Astrocyte (in vitro differentiated cells and primary cell): ENCODE results near the gene ECI1.

Experiments used
- EZH2 ChIP-seq: IDR thresholded peaks from 2 replicates; pipeline ENCODE4 v1.6.1; 2012; ENCODE audit warnings: mild to moderate bottlenecking, low read length, inconsistent platforms; ENCODE audit not compliant: insufficient read depth
- TF ChIP-seq, protein P1 (sequence below): IDR thresholded peaks from 2 replicates; pipeline ENCODE4 v1.5.1; 2011; ENCODE audit warnings: low read depth, mild to moderate bottlenecking, inconsistent platforms, low read length, moderate library complexity; ENCODE audit not compliant: insufficient read depth

DNA sequence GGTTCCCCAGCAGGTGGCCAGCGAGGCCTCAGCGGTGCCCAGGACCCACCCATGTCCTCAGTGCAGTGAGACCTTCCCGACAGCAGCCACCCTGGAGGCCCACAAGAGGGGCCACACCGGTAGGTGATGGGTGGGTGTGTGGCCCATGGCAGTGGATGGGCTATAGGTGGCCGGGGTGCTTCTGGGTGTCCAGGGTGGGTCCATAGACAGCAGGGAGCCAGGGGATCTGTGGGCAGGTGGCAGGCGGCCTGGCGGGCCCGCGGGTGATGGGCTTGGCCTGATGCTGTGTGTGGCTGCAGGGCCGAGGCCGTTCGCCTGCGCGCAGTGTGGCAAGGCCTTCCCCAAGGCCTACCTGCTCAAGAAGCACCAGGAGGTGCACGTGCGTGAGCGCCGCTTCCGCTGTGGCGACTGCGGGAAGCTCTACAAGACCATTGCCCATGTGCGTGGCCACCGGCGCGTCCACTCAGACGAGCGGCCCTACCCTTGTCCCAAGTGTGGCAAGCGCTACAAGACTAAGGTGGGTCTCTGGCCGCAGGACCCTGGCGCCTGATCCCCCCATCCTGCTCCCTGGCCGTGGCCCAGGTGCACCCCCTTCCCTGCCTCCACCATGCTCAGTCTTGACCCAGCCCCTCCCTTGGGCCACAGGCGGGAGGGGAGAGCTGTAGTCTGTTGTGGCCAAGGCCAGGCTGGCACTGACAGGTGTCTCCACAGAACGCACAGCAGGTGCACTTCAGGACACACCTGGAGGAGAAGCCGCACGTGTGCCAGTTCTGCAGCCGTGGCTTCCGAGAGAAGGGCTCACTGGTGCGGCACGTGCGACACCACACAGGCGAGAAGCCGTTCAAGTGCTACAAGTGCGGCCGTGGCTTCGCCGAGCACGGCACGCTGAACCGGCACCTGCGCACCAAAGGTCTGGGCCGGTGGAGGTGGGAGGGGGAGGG is 17.2 kb downstream of the ECI1 start:
- TF ChIP-seq, protein P1, sequence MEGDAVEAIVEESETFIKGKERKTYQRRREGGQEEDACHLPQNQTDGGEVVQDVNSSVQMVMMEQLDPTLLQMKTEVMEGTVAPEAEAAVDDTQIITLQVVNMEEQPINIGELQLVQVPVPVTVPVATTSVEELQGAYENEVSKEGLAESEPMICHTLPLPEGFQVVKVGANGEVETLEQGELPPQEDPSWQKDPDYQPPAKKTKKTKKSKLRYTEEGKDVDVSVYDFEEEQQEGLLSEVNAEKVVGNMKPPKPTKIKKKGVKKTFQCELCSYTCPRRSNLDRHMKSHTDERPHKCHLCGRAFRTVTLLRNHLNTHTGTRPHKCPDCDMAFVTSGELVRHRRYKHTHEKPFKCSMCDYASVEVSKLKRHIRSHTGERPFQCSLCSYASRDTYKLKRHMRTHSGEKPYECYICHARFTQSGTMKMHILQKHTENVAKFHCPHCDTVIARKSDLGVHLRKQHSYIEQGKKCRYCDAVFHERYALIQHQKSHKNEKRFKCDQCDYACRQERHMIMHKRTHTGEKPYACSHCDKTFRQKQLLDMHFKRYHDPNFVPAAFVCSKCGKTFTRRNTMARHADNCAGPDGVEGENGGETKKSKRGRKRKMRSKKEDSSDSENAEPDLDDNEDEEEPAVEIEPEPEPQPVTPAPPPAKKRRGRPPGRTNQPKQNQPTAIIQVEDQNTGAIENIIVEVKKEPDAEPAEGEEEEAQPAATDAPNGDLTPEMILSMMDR = no peak
- no peak for TF ChIP-seq EZH2
